Stomach (tissue), 4 donors: Measurements from ENCODE around the gene DENND1B.

Experiments used
- POLR2A ChIP-seq, 4 donors: fragments of 450-650 bp; IDR thresholded peaks; one replicate each; pipeline ENCODE4 v1.6.1; 2016; ENCODE audit warnings: antibody characterized with exemption in 4 of 4, control low read depth in 2 of 4, mild to moderate bottlenecking in 1 of 4, moderate library complexity in 1 of 4
- POLR2AphosphoS5 ChIP-seq, 3 donors: sonication (generic); formaldehyde crosslinking; IDR thresholded peaks; one replicate each; pipeline ENCODE4 v1.6.1; 2016; ENCODE audit warnings: antibody characterized with exemption in 3 of 3
- TF ChIP-seq, protein P1 (sequence below), 7 experiments: fragments of 450-650 bp in 4 of 7; fragments of 200-600 bp in 3 of 7; sonication (generic) in 3 of 7; IDR thresholded peaks; one replicate each; pipeline ENCODE4 v1.5.1; 2016 to 2019; ENCODE audit warnings: antibody characterized with exemption in 7 of 7, control low read depth in 2 of 7, mild to moderate bottlenecking in 1 of 7

- TF ChIP-seq POLR2A (IDR thresholded peaks at IDR 0.05), result no peak
- TF ChIP-seq, protein P1, sequence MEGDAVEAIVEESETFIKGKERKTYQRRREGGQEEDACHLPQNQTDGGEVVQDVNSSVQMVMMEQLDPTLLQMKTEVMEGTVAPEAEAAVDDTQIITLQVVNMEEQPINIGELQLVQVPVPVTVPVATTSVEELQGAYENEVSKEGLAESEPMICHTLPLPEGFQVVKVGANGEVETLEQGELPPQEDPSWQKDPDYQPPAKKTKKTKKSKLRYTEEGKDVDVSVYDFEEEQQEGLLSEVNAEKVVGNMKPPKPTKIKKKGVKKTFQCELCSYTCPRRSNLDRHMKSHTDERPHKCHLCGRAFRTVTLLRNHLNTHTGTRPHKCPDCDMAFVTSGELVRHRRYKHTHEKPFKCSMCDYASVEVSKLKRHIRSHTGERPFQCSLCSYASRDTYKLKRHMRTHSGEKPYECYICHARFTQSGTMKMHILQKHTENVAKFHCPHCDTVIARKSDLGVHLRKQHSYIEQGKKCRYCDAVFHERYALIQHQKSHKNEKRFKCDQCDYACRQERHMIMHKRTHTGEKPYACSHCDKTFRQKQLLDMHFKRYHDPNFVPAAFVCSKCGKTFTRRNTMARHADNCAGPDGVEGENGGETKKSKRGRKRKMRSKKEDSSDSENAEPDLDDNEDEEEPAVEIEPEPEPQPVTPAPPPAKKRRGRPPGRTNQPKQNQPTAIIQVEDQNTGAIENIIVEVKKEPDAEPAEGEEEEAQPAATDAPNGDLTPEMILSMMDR (IDR thresholded peaks at IDR 0.05), result no peak
- no peak for TF ChIP-seq POLR2AphosphoS5 (IDR thresholded peaks at IDR 0.05)
Measured at GRCh38 chr1:197733324-197733723, 42.0 kb downstream of the DENND1B start.
